Jurkat, Clone E6-1 (cell line): Measurements from ENCODE around the gene TTLL5.
"Not testable (repeated sequence)": the region's sequence is repeated elsewhere in the genome, so short reads cannot be mapped to it uniquely, and the experiment has no call there.

Experiments used
- DNase-seq: peaks from one replicate; pipeline ENCODE4 v3.0.0-alpha.2; 2011; ENCODE audit warnings: low read depth, low spot score
- H3K4me3 ChIP-seq: 2 replicates; pipeline ENCODE4 v1.5.1; 2011; ENCODE audit warnings: mild to moderate bottlenecking, low read length, control low read depth, moderate library complexity

Gene TTLL5

DNA sequence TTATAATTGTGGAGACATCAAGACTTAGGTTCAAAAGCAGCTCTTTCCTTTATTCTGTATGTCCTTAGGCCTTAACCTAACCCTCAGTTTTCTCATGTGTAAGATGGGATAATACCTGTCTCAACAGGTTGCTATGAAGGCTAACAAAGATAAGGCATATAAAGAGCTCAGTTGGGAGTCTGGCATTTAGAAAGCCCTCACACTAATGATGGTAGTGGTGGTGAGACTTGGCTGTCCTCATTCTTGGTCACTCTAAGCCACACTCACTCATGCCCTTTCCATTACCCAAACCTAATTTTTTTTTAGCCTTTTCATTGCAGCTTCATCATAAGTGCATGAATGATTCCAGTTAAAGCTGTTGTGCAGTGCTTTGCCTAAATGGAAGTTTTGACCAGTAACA, 183.4 kb downstream of the TTLL5 start:
- H3K4me3 ChIP-seq, result no peak overlapping the region
- no peak for DNase-seq

DNA sequence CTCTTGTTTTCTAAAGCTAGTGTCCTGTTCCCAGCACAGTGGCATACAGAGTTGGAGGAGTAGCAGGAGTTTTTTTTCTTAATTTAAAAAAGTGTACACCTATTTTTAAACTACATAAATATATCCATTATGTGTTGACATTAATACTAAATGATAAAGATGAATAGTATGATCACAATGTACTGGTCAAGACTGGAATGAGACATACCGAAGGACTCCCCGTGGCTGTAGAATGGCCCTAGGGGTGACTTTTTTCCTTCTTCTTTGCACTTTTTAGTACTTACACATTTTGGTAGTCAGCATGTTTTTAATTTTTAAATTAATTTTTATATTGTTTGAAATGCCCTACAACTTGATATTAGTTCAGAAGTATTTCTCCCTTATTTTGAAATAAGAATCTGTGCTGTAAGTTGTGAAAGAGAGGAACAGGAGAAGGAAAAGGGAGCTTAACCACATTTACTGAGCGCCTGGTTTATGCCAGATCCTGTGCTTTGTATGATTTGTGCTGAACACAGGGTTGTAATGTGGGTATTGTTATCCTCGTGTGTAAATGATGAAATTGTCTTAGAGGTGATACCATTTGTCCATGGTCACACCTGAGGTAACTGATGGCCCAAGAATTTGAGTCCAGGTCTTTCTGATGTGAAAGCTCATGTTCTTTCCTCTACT, 184.2 kb downstream of the TTLL5 start:
- no peak overlapping the region for H3K4me3 ChIP-seq
- no peak for DNase-seq

GRCh38 chr14:75846694-75847093, 185.6 kb downstream of the TTLL5 start:
- H3K4me3 ChIP-seq, DNase-seq: not testable (repeated sequence)

- H3K4me3 ChIP-seq, result no peak overlapping the region
- no peak for DNase-seq
Observed at GRCh38 chr14:75847584-75847983, 186.5 kb downstream of the TTLL5 start.

GRCh38 chr14:75848167-75848913, 187.3 kb downstream of the TTLL5 start:
- DNase-seq, result no peak
- no peak overlapping the region for H3K4me3 ChIP-seq

DNA sequence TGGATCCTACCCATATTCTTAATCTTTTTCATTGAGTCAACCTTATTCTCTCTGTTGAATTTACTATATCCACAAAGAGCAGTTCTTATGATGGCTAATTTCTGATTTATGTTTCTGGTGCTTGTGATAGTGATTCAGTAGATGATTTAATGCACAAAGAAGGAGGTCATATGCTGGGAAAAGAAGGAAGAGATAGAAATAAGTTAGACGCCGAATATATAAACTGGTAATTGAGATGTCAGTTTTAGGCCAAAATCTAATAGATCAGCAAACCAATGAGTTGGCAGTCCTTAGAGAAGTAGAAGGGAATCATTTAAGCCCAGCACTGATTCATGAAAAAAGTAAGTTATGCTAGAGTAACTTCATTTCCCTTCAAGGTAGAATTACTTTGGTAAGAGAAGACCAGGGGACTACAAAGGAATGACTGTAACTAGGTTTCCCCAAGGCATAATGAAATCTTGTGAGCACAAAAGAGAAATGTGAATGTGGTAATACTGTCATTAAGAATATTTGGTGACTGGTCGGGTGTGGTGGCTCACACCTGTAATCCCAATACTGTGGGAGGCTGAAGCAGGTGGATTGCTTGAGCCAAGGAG, 188.4 kb downstream of the TTLL5 start:
- DNase-seq, result no peak
- H3K4me3 ChIP-seq, result no peak overlapping the region

DNA sequence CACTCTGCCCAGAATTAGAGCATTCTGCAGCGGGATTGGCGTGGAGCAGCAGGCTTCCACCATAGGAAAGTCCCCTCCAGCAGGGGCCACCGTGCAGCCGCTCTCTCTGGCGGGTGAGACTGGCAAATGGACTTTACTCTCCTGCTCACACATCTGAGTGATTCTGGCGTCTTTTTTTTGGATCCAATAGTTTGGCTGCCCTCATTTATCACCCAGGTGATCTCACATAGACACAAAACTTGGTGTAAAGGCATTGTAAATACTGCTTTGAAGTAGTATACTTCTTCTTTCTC, 190.5 kb downstream of the TTLL5 start:
- DNase-seq, result no peak
- H3K4me3 ChIP-seq, result no peak overlapping the region

DNA sequence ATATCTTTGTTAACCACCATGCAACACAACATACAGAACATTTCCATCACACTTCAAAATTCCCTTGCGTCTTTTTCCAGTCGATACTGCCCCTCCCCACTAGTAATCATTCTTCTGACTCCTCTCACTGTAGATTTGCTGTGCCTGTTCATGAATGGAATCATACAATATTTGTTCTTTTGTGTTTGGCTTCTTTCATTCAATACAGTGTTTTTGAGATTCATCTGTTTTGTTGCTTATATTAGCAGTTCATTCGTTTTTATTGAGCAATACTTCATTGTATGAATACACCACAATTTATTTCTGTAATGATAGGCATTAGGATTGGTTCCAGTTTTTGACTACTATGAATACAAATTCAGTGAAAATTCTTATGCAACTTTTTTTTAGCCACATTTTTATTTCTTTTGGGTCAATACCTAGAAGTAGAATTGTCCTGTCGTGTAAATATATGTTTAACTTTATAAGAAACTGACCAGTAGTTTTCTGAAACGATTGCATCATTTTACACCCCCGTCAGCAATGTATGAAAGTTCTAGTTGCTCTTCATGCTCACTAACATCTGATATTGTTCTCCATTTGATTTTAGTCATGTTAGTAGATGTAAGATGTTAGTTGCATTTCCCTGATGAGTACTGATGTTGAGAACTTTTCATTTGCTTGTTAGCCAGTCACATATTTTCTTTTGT, 193.2 kb downstream of the TTLL5 start:
- no peak for DNase-seq
- H3K4me3 ChIP-seq, result no peak overlapping the region

DNA sequence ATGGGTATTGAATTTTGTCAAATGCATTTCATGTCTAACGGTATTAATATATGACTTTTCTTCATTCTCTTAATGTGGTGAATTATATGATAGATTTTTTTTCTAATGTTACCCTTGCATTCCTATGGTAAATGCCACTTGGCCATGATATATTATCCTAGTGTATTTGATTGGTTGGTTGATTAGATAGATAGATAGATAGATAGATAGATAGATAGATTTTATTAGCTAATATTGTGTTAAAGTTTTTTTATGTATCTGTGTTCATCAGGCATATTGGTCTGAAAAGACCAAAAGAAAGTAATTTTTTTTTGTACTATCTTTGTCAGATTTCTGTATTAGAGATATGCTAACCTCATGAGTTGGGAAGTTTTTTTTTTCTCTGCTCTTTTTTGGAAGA, 196.2 kb downstream of the TTLL5 start:
- no peak overlapping the region for H3K4me3 ChIP-seq
- DNase-seq, result no peak

GRCh38 chr14:75858362-75858761, 197.3 kb downstream of the TTLL5 start:
- DNase-seq, result no peak
- H3K4me3 ChIP-seq, result no peak overlapping the region

DNA sequence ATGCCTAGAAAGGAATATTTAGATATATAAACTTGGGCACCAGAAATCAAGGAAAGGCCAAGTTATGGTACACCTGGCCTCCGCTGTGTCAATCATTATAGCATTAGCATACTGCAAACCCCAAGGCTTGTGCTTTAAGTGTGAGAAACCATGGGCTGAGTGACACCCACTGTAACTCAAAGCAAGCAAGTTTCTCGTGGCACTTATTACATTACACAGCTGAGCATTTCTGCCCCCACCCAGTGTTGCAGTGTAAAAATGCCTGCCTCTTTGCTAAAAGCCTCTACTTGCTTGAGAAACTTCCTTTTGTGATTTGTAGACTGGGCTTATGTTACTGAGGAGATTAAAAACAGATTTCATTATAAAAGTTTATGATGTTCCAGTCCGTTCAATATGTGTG, 198.7 kb downstream of the TTLL5 start:
- H3K4me3 ChIP-seq, result no peak overlapping the region
- no peak for DNase-seq

GRCh38 chr14:75860561-75861160, 199.6 kb downstream of the TTLL5 start:
- H3K4me3 ChIP-seq, result no peak overlapping the region
- DNase-seq, result no peak

DNA sequence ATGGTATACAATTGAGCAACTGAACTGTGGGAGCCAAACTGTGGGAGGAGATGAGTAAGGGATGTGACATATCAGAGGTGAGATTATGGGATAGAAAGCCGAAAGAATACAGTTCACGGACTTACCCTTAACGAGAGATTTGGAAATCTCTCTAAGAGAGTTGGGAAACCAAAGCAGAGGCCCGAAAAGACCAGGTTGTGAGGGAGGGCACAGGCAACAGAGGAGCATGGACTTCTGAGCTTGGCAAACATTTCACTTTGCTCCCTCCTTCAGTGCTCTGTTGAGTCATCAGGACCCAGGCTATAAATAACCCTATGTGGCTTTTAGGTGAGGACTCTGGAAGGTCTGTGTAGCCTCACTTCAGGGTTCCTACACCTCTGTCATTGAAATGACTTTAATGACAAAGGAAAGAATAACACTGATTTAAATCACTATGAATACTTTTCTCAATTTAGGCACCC, 200.1 kb downstream of the TTLL5 start:
- no peak for DNase-seq
- H3K4me3 ChIP-seq, result no peak overlapping the region

GRCh38 chr14:75863221-75863620, 202.2 kb downstream of the TTLL5 start:
- DNase-seq, result no peak
- H3K4me3 ChIP-seq, result no peak overlapping the region

DNA sequence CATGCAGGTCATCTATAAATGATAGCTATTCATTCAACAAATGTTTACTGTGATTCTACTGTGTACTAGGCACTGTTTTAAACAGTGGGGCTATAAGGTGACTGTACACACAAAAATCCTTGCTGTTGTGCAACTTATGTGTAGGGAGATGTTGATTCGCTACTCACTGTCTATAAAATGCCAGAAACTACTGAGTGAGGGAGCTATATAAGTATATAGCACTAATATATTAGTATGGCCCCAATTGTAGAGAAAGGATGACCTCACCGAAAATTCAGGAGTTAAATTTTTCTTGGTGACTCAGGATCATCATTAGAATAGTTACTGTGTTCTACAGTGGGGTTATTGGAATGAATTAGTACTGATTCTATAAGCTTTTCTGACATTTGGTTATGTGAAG, 203.3 kb downstream of the TTLL5 start:
- no peak for DNase-seq
- no peak overlapping the region for H3K4me3 ChIP-seq

GRCh38 chr14:75865531-75865930, 204.5 kb downstream of the TTLL5 start:
- no peak overlapping the region for H3K4me3 ChIP-seq
- no peak for DNase-seq

- no peak for DNase-seq
- H3K4me3 ChIP-seq, result no peak overlapping the region
Observed at GRCh38 chr14:75866970-75867369, 205.9 kb downstream of the TTLL5 start.

DNA sequence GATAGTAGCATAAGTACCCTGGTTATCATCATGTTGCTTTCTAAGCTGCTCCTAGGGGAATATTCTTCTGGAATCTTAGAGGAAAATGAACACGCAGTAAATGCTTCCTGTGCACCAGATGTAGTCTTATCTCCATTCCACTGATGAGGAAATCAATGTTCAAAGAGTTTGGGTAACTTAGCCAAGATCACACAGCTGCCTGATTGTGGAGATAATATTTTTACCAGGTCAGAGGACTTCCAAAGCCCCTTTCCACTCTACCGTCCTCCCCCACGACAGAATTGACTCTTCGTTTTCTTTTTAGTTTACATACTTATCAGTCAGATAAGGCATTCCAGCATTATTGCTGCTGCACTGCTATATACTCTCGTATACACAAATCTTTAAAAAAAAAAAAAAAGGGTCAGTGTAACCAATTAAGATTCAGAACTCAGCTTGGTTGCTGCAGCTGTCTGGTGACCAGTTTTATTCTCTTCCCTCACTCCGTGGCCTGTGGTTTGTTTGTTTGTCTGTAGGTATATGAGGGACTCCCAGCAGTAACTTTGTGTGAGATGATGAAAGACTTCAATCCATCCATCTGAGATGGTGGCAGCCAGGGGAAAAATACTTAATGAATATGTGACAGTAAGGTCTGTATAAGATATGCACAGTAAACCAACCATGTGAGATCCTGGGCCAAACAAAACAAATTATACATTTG, 210.3 kb downstream of the TTLL5 start:
- DNase-seq, result peak; percentile 44
- H3K4me3 ChIP-seq, result no peak overlapping the region

DNA sequence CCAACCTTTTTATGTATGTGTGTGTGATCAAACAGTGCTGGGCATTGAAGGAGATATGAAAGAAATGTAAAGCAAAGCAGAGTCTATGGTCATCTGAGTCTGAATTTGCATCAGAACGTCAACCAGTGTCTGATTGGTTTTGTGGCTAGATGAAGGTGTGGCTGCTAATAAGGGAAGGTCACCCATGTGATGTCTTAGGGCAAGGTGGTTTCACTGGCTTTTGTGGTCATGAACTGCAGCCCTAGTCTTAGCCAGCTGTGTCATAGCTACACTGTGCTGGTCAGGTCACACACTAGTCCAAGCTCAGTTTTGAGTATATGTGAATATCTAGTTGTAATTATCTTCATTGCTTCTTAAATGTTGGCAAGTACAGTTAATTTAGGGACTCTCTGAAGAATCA, 214.9 kb downstream of the TTLL5 start:
- DNase-seq, result no peak
- no peak overlapping the region for H3K4me3 ChIP-seq
